GM10266 (cell line): ENCODE measurements around the gene MCUR1.

Source experiments
- DNase-seq: peaks from one replicate; pipeline ENCODE4 v3.0.0; 2012; ENCODE audit errors: extremely low spot score
- CTCF ChIP-seq: IDR thresholded peaks from 2 replicates; pipeline ENCODE4 v1.5.1; 2012; ENCODE audit warnings: mild to moderate bottlenecking, low read depth; ENCODE audit not compliant: control insufficient read depth, insufficient read depth; ENCODE audit errors: missing control alignments

Gene MCUR1

GRCh38 chr6:13742961-13743735 is 71.2 kb downstream of the MCUR1 start:
- no peak for DNase-seq
- TF ChIP-seq CTCF = no peak

- no peak for TF ChIP-seq CTCF
- DNase-seq = no peak
These were observed 73.0 kb downstream of the MCUR1 start for GRCh38 chr6:13741365-13741764.
